HCT116 (cell line): Measurements from ENCODE around the gene ERN1. TPM values are rescaled to one million over a fixed set of nuclear protein-coding genes. Genes with fewer than 3 reads are reported as not detected.

Experiments
- ATAC-seq: fragments of 200-7000 bp; cut with Tn5 transposase; 2 replicates; pipeline ENCODE4 v1.9.1; 2020; ENCODE audit warnings: mild to moderate bottlenecking, moderate library complexity
- BruUV-seq: library from RNA; stranded (reverse); fragments of 400-500 nt; replicated peaks from 2 replicates; lab custom pipeline; 2021; lab: Mats Ljungman, UMichigan
- CTCF ChIA-PET: fragments of 300-600 bp; sonication (Branson Sonifier 250); formaldehyde crosslinking; loops from one replicate; lab custom pipeline; 2021; ENCODE audit warnings: antibody characterized with exemption; lab: Charles Lee
- POLR2A ChIA-PET: fragments of 300-600, 350-600 bp; sonication (Branson Sonifier 250); formaldehyde crosslinking; loops from one replicate; lab custom pipeline; 2021; ENCODE audit warnings: antibody characterized with exemption; lab: Charles Lee
- RAD21 ChIA-PET, 2 experiments: fragments of 300-600 bp; sonication (Branson Sonifier 250); formaldehyde crosslinking; loops; one replicate each; lab custom pipeline; 2023; ENCODE audit warnings: low total read pairs in 2 of 2; ENCODE audit not compliant: uncharacterized antibody in 2 of 2, unreplicated experiment in 2 of 2, low non-redundant PET in 1 of 2; lab: Charles Lee
- DNase-seq: peaks from one replicate; pipeline ENCODE4 v3.0.0-alpha.2; 2010; ENCODE audit warnings: low read depth, low spot score
- H2AFZ ChIP-seq: fragments of 200-600 bp; shearing (Covaris generic), sonication (generic); 2 replicates; pipeline ENCODE4 v1.6.1; 2017; ENCODE audit warnings: low read depth, mixed run types, mixed read lengths, antibody characterized with exemption, low read length; ENCODE audit not compliant: poor library complexity, severe bottlenecking
- H3K27ac ChIP-seq: 2 replicates; pipeline ENCODE4 v1.5.1; 2012; ENCODE audit warnings: low read depth, low read length
- H3K27me3 ChIP-seq: fragments of 200-600 bp; sonication (generic); 2 replicates; pipeline ENCODE4 v1.6.1; 2016; ENCODE audit warnings: mixed run types, low read length, mixed read lengths; ENCODE audit not compliant: insufficient read depth
- H3K36me3 ChIP-seq, 2 experiments: fragments of 200-500 bp in 1 of 2; fragments of 200-600 bp in 1 of 2; sonication (Bioruptor generic) in 1 of 2; sonication (generic) in 1 of 2; 2 replicates each; pipeline versions ENCODE4 v1.5.1 to v1.6.1; 2014 to 2016; ENCODE audit warnings: low read length in 2 of 2, inconsistent platforms in 1 of 2, mixed read lengths in 1 of 2, mixed run types in 1 of 2; ENCODE audit not compliant: insufficient read depth in 2 of 2, control insufficient read depth in 1 of 2
- H3K4me1 ChIP-seq, 2 experiments: fragments of 200-600 bp in 1 of 2; sonication (generic) in 1 of 2; 2 replicates each; pipeline versions ENCODE4 v1.5.1 to v1.6.1; 2012 to 2017; ENCODE audit warnings: low read length in 2 of 2, inconsistent platforms in 1 of 2, mild to moderate bottlenecking in 1 of 2, mixed read lengths in 1 of 2, mixed run types in 1 of 2, moderate library complexity in 1 of 2; ENCODE audit not compliant: insufficient read depth in 2 of 2, control insufficient read depth in 1 of 2
- H3K4me2 ChIP-seq: fragments of 200-600 bp; sonication (generic); 2 replicates; pipeline ENCODE4 v1.6.1; 2017; ENCODE audit warnings: mixed run types, low read length, mixed read lengths
- H3K4me3 ChIP-seq, 2 experiments: fragments of 200-600 bp in 1 of 2; sonication (generic) in 1 of 2; replicated peaks in 1 of 2; 2 replicates each; pipeline ENCODE4 v1.5.1; 2011 to 2016; ENCODE audit warnings: low read length in 2 of 2, control low read depth in 1 of 2, low read depth in 1 of 2, mild to moderate bottlenecking in 1 of 2, mixed read lengths in 1 of 2, mixed run types in 1 of 2
- H3K79me2 ChIP-seq: fragments of 200-600 bp; sonication (generic); 2 replicates; pipeline ENCODE4 v1.6.1; 2017; ENCODE audit warnings: mild to moderate bottlenecking, mixed run types, low read length, moderate library complexity, mixed read lengths; ENCODE audit not compliant: insufficient read depth
- H3K9ac ChIP-seq: fragments of 200-600 bp; sonication (generic); 2 replicates; pipeline ENCODE4 v1.6.1; 2016; ENCODE audit warnings: low read length, mixed read lengths
- H3K9me2 ChIP-seq: fragments of 200-600 bp; sonication (generic), shearing (Covaris generic); 2 replicates; pipeline ENCODE4 v1.6.1; 2017; ENCODE audit warnings: mixed run types, mild to moderate bottlenecking, moderate library complexity; ENCODE audit not compliant: insufficient read depth
- H3K9me3 ChIP-seq, 2 experiments: fragments of 200-500 bp in 1 of 2; fragments of 200-600 bp in 1 of 2; sonication (Bioruptor generic) in 1 of 2; sonication (generic) in 1 of 2; 2 replicates each; pipeline ENCODE4 v1.6.1; 2014 to 2017; ENCODE audit warnings: low read length in 2 of 2, mixed read lengths in 2 of 2, inconsistent platforms in 1 of 2, low read depth in 1 of 2, mild to moderate bottlenecking in 1 of 2, mixed run types in 1 of 2, moderate library complexity in 1 of 2; ENCODE audit not compliant: control insufficient read depth in 1 of 2, insufficient read depth in 1 of 2
- H4K20me1 ChIP-seq: fragments of 200-600 bp; sonication (generic), shearing (Covaris generic); 2 replicates; pipeline ENCODE4 v1.6.1; 2017; ENCODE audit warnings: mixed run types, mild to moderate bottlenecking, moderate library complexity; ENCODE audit not compliant: insufficient read depth
- ATF3 ChIP-seq: IDR thresholded peaks from 2 replicates; pipeline ENCODE4 v1.6.1; 2012
- CTCF ChIP-seq, 3 experiments: fragments of 200-600 bp in 1 of 3; sonication (generic) in 1 of 3; IDR thresholded peaks in 2 of 3; conservative IDR thresholded peaks in 1 of 3; 2 replicates each; pipeline ENCODE4 v1.5.1; 2012 to 2017; ENCODE audit warnings: low read depth in 2 of 3, low read length in 2 of 3, antibody characterized with exemption in 1 of 3, borderline replicate concordance in 1 of 3, control low read depth in 1 of 3, mild to moderate bottlenecking in 1 of 3, mixed read lengths in 1 of 3, mixed run types in 1 of 3, moderate library complexity in 1 of 3; ENCODE audit not compliant: insufficient read depth in 1 of 3
- EGR1 ChIP-seq: IDR thresholded peaks from 2 replicates; pipeline ENCODE4 v1.6.1; 2012; ENCODE audit warnings: low read depth
- EZH2 ChIP-seq: fragments of 200-600 bp; sonication (generic); IDR thresholded peaks from 2 replicates; pipeline ENCODE4 v1.6.1; 2017; ENCODE audit warnings: antibody characterized with exemption, mixed run types
- EZH2phosphoT487 ChIP-seq: fragments of 200-600 bp; IDR thresholded peaks from 2 replicates; pipeline ENCODE4 v1.6.1; 2018; ENCODE audit warnings: antibody characterized with exemption, borderline replicate concordance
- SP1 ChIP-seq: IDR thresholded peaks from 2 replicates; pipeline ENCODE4 v1.6.1; 2012; ENCODE audit warnings: low read depth
- TCF7L2 ChIP-seq: IDR thresholded peaks from 2 replicates; pipeline ENCODE4 v1.7.0; 2011; ENCODE audit warnings: borderline replicate concordance, inconsistent platforms; ENCODE audit not compliant: insufficient read depth, insufficient read length; ENCODE audit errors: extremely low read depth
- YY1 ChIP-seq: IDR thresholded peaks from 2 replicates; pipeline ENCODE4 v1.6.1; 2011; ENCODE audit warnings: low read length, low read depth, moderate library complexity, mild to moderate bottlenecking; ENCODE audit not compliant: insufficient replicate concordance; ENCODE audit errors: extremely low read depth
- ZNF274 ChIP-seq: fragments of 200-500 bp; sonication (Bioruptor generic); IDR thresholded peaks from 2 replicates; pipeline ENCODE4 v1.6.1; 2014; ENCODE audit warnings: mild to moderate bottlenecking, low read depth, low read length, inconsistent platforms
- intact Hi-C: fragments of 100-400 bp; cut with micrococcal nuclease; formaldehyde crosslinking; loops from 2 replicates; pipeline ENCODE4 v1.10.0; 2022
- total RNA-seq: library from RNA; stranded (reverse); gene quantifications from one replicate; pipeline ENCODE4 v1.2.1, GENCODE V29; 2021; ENCODE audit not compliant: unreplicated experiment

ERN1 gene
- total RNA-seq, 1 experiment from 2014 or later, result 28.2 TPM

GRCh38 chr17:64075913-64076312, 54.0 kb downstream of the ERN1 start (continued):
- TF ChIP-seq ATF3, result no peak
- no peak for TF ChIP-seq EZH2phosphoT487
- TF ChIP-seq TCF7L2, result no peak
- no peak for TF ChIP-seq EZH2
- TF ChIP-seq ZNF274, result no peak
- no peak for TF ChIP-seq EGR1
- no peak for TF ChIP-seq SP1

- intact Hi-C loops, result no loop called here
- POLR2A ChIA-PET, result interaction anchor here (0.6 to 3.0 kb wide), 5 partner anchors 43 to 356 kb away, joined by 3 to 9 read pairs (median 4); no protein-coding TSS in a partner anchor
- H3K79me2 ChIP-seq, result no peaks in the 10 kb centered on the region
- no peak for ATAC-seq
- no peak overlapping the region for H3K27ac ChIP-seq
- H4K20me1 ChIP-seq, result no peaks in the 10 kb centered on the region
- peaks cover 5 to 22% of the 10 kb centered on the region in 2 experiments; a peak in 2 of 4 replicates for H3K36me3 ChIP-seq
- TF ChIP-seq YY1, result no peak
- no peak for TF ChIP-seq EZH2phosphoT487
- TF ChIP-seq CTCF (IDR thresholded peaks at IDR 0.05 in 2 of 3, conservative IDR thresholded peaks at IDR 0.05 in 1 of 3; ENCODE audit: borderline replicate concordance in 1 of 3, insufficient read depth in 1 of 3, low read depth in 2 of 3, low read length in 2 of 3), result no peak
- H3K4me2 ChIP-seq, result no peak overlapping the region
- CTCF ChIA-PET, result interaction anchor here (1.0 to 2.0 kb wide), 3 partner anchors 11 to 182 kb away, joined by 3 to 7 read pairs (median 7); no protein-coding TSS in a partner anchor
- H3K4me1 ChIP-seq, result no peaks in the 10 kb centered on the region
- no peak overlapping the region for H2AFZ ChIP-seq
- RAD21 ChIA-PET, result no interaction called here
- no peak for DNase-seq
- H3K9ac ChIP-seq, result no peak overlapping the region
- H3K9me3 ChIP-seq, result peaks cover under 1 to 3% of the 10 kb centered on the region in 2 experiments; a peak in 2 of 4 replicates
- H3K9me2 ChIP-seq, result no peaks in the 10 kb centered on the region
- H3K27me3 ChIP-seq, result no peaks in the 10 kb centered on the region
- no TSS peak for BruUV-seq
- no peak overlapping the region for H3K4me3 ChIP-seq
These were observed 55.1 kb downstream of the ERN1 start for GRCh38 chr17:64074704-64075426.
